Heart left ventricle (tissue), 13 donors: ENCODE results near the gene SLC7A7.

Source experiments
- POLR2A ChIP-seq, 2 donors: fragments of 450-650 bp; IDR thresholded peaks; one replicate each; pipeline ENCODE4 v1.6.1; 2017; ENCODE audit warnings: antibody characterized with exemption in 2 of 2, mild to moderate bottlenecking in 2 of 2, moderate library complexity in 2 of 2
- TF ChIP-seq, protein P1 (sequence below), 12 donors: fragments of 200-600 bp; sonication (generic) in 4 of 12; IDR thresholded peaks; one replicate each; pipeline versions ENCODE4 v1.5.0 to v1.8.0; 2018 to 2022; ENCODE audit warnings: antibody characterized with exemption in 12 of 12, mild to moderate bottlenecking in 5 of 12
- donor health status: ischemic (EF 13 %, LVEDD 7.1; RV severe dilation, severe dysfunction).
- donor health status: DM: no; HTN: yes; CAD: no.
- donor health status: DM: no; HTN: no; CAD: no.
- donor health status: ischemic (EF 25% LVEDD 6.9; RV normal size, moderate dysfunction).
- donor health status: ischemic (EF 25% LVEDD 5.7; RV mildly dilated, moderate dysfunction).
- donor health status: ischemic (EF 35%, LVEDD 5.7; RV mildly dilated, moderate dysfunction).
- donor health status: nonischemic (EF 11% LVEDD 7.7; RV severe dilation, severe dysfunction).
- donor health status: DM: yes; HTN: yes; CAD: no.
- donor health status: PGD.
- donor health status: ischemic (EF 29% LVEDD 5.4; RV normal size, mild dysfunction).
- donor health status: nonischemic (EF 23%, LVEDD 6.1; RV moderate dilation, normal function).

DNA sequence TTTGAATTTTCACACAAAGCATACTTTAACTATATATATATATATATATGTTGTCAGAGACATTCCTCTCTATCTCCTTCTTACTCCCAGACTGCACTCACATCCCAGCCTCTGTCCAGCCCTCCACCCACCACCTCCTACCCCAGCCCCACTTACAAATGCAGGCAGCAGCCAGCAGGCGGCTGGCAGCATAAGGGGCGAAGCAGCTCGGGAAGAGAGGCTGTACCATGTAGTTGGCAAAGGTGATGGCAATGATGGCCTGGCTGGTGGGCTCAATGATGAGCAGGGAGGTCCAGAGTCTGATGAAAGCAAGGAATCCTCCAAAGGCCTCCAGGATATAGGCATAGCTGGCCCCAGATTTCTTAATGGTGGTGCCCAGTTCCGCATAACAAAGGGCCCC lies 2.5 kb downstream of the SLC7A7 start:
- TF ChIP-seq, protein P1, sequence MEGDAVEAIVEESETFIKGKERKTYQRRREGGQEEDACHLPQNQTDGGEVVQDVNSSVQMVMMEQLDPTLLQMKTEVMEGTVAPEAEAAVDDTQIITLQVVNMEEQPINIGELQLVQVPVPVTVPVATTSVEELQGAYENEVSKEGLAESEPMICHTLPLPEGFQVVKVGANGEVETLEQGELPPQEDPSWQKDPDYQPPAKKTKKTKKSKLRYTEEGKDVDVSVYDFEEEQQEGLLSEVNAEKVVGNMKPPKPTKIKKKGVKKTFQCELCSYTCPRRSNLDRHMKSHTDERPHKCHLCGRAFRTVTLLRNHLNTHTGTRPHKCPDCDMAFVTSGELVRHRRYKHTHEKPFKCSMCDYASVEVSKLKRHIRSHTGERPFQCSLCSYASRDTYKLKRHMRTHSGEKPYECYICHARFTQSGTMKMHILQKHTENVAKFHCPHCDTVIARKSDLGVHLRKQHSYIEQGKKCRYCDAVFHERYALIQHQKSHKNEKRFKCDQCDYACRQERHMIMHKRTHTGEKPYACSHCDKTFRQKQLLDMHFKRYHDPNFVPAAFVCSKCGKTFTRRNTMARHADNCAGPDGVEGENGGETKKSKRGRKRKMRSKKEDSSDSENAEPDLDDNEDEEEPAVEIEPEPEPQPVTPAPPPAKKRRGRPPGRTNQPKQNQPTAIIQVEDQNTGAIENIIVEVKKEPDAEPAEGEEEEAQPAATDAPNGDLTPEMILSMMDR (IDR thresholded peaks at IDR 0.05), result no peak
- TF ChIP-seq POLR2A (IDR thresholded peaks at IDR 0.05), result no peak
